GM21390 (cell line): Measurements from ENCODE around the gene VILL.
"Not testable (repeated sequence)": the region's sequence is repeated elsewhere in the genome, so short reads cannot be mapped to it uniquely, and the experiment has no call there.

ENCODE experiments used
- ATAC-seq: cut with Tn5 transposase; IDR thresholded peaks from one replicate; pipeline ENCODE4 v1.9.1; 2021; ENCODE audit not compliant: unreplicated experiment

Gene VILL

DNA sequence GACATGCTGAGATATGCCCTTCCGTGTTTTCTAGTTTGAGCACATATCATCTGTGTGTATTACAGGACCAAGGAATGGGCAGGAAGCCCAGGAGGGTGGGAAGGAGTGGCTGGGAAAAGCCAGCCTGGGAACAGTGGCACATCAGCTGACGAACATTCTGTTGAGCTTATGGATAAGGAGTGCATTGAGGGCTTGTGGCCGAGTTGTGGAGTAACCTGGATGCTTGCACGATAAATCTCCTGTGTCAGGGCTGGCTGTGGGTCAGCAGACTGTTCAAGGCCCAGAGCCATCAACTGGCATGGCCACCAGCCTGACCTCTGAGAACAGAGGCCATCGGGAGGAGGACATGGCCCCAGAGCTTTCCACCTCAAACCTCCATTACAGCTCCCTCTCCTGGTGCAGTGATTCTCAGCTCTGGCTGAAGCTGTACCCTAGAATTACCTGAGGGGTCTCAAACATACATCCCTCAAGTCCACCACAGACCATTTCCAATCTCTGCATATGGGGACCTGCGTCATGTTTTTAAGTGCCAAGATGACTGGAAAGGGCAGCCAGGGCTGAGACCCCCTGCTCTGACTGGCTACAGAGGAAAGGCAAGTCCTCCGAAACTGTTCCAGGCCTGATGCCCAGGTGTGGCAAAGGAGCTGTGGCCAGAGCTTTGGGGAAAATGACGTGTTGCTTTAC is 4.8 kb upstream of the VILL start:
- ATAC-seq: no peak

DNA sequence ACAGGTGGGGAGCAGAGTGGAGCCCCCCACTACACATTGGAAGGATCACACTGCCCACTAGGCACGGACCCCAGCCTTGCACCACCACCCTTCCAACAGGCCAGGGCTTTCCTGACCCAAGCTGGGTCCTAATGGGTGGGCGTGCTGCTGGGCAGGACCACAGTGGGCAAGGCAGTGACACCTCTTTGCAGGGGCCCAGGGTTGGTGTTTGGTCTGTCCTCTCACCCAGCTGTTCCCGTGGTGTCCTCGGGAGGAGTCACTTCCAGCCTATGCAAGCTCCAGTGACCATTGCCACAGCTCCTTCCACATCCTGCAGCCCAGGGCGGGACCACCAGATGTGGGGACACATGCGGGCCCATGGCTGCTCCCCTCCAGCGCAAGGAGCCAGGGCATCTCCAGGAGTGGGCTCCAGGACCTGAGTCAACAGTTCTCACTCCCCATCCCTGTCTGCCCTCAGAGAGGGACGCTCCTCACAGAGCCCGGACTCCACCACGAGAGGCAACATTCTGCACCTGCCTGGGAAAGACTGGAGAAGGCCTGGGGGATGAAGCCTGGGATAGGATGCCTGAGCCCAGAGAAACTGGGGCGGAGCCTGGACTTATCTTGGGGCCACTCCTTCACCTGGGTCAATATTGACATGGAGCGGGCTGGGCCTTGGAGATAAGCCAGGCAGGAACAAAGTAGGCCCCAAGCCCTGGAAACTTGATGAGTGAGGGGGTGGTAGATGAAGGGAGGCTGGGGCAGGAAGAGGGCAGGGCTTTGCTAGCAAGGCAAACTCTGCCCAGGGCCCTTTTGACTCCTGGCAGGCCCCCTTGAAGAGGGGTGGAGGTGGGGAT is 3.9 kb upstream of the VILL start:
- no peak for ATAC-seq

DNA sequence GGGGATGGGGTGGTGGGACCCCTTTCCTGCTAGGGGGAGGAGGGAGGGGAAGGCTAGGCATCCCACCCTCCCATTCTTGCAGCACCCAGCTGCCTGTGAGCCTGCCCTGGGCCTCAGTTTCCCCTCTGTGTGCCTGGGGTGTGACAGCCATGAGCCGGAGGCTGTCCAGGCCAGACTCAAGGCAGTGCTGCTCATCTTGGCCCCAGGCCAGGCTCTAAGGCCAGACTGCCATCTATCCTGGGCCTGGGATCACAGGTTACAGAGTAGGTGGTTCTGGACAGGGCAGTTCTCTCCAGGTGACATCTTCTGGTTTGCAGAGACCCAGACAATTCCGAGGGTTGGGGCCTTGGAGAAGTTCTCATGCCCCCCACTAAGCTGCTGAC is 3.3 kb upstream of the VILL start:
- no peak for ATAC-seq

DNA sequence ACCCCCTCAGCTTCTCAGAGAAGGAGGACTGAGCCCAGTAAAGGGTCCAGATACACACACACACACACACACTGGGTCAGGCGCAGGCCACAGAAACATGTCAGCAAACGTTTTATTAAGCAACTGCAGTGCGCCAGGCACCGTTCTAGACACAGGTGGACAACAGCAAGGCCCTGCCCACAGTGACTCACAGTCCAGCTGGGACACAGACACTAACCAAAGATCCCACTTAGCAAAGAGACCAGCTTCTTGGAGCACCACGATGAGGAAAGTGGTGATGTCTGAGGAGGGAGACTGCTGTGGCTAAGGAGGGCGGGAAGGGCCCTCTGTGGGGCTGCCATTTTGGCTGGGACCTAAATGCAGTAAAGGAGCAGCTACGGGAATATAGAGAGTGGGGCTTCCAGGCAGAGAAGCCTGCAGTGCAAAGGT is 2.8 kb upstream of the VILL start:
- ATAC-seq: no peak

DNA sequence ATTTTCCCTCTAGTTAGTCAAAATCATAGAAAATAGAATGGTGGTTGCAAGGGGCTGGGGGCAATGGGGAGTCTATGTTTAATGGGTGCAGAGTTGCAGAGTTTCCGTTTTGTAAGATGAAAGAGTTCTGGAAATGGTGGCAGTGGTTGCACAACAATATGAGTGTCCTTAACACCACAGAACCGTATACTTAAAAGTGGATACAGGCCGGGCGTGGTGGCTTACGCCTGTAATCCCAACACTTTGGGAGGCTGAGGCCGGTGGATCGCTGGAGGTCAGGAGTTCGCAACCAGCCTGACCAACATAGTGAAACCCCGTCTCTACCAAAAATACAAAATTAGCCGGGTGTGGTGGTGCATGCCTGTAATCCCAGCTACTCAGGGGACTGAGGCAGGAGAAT is 2.2 kb upstream of the VILL start:
- not testable (repeated sequence) for ATAC-seq

DNA sequence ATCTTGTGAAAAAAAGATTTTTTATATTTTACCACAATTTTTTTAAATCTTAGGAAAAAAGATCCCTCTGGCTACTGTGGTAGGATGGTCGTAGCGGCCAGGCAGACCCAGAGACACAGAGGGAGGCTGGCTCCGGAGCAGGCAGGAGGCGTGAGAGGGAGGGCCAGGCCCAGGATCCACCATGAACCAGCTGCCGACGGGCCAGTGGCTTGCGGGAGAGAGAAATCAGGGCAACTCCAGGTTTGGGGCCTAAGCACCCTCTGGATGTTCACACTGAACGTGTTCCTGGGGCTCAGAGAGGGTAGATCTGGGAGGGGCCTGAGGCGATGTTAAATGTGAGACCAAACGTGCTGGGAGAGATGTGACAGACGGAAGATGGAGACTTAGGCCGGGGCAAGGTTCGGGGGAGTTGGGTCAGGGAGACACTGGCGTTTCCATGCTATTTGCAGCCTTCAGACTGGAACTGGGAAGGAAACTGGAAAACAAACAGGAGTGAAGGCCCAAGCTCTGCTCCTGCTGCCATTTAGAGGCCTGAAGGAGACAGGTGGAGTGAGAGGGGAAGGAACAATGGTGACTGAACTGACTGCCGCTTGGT is 1.6 kb upstream of the VILL start:
- ATAC-seq: no peak

DNA sequence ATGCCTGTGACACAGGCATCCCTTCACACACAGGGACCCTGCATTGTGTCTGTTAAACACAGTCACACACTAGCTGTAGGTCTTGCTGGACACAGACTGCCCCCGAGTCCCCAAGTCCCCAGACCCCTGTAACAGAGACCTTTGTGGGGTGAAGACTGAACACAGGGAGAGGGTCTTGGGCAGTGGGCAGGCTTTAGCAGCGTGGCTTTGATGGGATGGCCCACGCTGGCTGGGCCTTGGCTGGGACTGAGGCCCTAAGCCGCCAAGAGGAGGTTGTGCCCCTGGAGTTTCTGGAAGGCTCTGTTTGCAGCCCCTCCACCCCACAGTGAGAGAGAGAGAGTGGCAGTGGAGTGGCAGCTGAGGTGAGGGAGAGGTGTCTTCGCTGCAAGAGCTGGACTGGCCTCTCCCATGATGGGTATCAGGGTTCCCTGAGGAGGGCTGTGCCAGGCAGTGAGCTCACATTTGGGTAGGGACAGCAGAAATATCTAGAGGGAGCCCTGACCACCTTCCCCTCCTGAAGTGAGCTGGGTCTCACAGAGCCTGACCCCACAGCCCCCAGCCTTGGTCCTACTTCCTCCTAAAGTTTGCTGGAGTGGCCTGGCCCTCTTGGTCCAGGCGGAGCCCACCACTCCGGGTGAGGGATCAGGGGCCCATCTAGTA is 635 bp upstream of the VILL start:
- no peak for ATAC-seq

DNA sequence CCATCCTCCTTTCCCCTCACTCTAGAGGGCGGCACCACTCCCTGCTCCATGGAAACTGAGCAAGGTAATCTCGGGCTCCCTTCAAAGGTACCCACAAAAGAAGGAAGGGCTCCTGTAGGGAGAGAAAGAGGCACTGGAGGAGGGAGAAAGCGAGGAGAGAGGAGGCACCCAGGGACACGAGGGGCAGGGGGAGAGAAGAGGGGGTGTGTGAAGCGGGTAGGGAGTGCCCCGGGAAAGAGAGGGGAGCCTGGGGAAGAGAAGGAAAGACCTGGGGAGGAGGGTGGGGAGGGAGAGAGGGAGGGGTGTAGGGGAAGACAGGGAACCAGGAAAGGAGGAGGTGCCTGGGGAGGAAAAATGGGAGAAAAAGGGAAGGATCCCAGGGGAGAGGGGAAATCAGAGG is 523 bp downstream of the VILL start:
- no peak for ATAC-seq

DNA sequence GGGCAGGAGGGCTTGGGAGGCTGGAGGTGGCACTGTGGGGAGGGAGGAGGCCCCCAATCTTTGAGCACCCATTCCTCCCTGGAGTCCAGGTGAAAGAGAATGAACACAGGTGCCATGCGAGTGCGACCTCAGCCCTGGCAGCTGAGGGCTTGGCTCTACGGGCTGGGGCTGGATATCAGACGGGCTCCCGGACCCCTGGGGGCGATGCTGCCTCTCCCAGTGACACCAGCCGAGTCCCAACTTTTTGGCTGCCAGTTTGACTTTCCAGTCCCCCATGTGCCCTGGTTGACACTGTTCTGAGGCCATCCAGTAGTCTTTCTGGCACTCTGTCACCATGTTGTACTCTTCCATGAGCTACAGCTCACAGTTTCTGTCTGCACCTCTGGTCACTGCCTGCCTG is 1.2 kb downstream of the VILL start:
- ATAC-seq: no peak

DNA sequence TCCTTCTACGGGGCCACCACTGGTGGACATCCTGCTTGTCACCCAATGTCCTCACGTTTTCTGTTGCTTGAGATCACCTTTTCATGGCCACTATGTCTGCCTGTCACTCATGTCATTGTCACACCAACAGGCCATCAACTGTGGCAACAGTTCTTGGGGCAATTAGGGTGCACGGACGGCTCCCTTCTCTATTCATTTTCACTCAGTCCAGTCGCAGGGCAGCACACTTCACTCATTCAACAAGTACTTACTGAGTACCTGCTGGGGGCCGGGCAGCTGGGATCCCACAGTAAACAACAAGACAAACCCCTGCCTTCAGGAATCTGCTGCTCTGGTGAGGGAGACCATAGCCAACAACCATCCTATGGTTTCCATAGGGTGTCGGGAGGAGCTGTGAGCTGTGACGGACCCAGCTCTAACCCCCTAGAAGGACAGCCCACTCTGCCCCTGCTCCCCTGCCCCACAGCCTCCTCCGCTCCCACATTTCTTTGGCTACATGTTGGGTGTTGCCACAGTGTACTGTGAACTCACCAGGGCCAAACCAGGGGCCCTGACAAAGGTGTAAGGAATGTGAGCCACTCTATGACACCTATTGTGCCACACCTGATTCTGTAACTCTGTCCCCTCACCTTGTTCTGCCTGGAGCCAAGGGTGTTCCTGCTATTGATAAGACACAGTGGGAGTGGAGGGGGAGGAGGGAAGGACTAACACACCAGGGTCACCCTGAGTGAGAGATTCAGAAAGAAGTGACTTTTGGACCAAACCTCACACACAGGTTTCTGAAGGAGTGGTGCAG is 1.9 kb downstream of the VILL start:
- no peak for ATAC-seq

DNA sequence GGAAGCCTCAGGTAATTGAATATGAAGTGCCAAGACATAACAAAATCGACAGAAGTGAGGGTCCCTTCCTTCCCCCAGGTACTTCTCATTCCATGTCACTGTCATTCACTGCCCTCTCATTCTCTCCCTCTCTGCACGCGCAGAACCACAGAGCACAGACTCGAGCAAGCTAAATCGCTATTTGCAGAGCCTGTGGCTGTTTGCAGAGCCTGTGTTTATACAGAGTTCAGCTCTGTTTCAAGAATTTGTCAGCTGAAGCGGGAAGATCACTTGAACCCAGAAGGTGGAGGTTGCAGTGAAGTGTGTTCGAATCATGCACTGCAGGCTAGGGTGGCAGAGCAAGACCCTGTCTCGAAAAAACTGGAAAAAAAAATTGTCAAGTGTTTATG is 2.5 kb downstream of the VILL start:
- ATAC-seq: no peak

DNA sequence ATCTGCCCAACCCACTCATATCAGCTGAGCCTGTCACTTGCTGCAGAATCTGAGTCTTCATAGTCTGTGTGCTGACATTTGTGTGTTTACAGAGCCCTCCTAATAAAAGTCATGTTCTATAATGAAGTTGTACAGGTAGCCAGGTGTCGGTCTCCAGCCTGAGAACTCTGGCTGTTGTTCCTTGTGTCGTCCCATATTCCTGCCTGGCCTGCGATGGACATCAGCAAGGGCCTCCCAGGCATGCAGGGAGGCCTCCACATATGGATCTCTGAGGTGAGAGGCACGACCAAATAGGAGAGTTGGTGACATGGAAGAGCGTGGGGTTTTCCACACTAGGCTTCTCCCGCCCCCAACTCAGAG is 2.9 kb downstream of the VILL start:
- ATAC-seq: no peak

DNA sequence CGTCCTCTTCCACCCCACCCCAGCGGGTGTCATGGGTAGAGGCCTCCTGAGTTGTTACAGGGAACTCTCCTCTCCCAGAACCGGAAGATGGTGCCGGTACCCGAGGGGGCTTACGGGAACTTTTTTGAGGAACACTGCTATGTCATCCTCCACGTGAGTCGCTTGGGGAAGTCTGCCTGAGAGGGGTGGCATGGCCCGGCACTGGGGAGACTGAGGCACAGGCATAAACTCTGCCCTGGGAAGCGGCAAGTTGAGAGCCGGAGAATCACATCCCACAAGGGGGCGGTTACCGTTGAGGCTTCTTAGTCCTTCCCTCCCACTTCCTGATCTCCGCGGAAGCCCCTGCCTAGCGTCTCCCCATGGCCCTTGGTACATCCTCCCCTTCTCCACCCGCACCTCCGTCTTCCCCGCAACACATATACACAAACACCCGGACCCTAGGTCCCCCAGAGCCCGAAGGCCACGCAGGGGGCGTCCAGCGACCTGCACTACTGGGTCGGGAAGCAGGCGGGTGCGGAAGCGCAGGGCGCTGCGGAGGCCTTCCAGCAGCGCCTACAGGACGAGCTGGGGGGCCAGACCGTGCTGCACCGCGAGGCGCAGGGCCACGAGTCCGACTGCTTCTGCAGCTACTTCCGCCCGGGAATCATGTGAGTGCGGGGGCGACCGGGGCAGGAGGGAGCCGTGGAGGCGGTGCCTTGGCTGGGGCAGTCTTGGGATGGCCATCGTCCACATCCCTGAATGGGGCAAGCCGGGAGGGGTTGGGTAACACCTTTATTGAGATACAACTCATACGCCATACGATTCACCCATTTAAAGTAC is 3.4 kb downstream of the VILL start:
- peak; percentile 66 for ATAC-seq

DNA sequence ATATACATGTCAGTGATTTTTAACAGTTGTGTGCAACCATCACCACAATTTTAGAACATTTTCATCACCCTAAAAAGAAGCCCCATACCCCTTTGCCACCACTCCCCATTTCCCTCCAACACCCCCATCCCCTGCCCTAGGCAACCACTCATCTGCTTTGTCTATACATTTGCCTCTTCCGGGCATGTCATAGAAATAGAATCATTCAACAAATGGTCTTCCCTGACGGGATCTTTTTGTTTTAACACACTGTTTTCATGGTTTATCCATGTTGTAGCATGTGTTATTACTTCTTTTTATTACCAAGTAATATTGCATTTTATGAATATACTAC is 4.0 kb downstream of the VILL start:
- no peak for ATAC-seq

DNA sequence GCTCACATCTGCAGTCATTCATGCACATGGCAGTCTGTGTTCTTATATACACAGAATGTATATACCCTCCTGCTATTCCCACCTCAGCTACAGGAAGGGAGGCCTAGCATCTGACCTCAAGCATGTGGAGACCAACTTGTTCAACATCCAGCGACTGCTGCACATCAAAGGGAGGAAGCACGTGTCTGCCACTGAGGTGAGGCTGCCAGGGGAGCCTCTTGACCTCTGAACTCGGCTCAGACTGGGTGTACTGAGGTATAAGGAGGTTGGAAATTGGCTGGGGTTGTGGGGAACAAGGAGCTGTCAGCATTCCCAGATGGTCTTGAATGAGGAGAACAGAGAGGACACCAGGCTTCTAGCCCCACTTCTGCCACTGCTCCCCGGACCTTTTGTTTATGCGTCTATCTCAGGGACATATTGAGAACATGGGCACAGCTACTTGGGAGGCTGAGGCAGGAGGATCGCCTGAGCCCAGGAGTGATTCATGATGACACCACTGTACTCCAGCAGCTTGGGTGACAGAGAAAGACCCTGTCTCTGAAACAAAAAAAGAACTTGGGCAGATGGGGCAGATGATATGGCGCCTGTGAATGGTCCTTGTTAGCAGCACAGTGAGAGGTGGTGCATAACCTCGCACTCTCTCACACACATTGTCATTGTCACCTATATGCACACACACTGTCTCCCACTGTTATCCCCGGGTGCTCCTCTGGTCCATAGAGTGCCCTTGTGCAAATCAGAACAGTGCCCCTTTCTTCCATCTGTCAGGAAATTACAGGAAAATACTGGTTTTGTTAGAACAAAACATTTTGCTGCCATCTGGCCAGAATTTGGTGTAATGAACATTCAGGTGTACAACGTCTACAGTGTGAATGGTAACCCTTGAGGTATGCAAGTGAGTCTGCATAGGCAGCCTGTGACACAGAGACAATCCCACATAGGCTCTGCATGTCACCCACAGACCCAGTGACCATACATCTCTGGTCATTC is 5.4 kb downstream of the VILL start:
- no peak for ATAC-seq

DNA sequence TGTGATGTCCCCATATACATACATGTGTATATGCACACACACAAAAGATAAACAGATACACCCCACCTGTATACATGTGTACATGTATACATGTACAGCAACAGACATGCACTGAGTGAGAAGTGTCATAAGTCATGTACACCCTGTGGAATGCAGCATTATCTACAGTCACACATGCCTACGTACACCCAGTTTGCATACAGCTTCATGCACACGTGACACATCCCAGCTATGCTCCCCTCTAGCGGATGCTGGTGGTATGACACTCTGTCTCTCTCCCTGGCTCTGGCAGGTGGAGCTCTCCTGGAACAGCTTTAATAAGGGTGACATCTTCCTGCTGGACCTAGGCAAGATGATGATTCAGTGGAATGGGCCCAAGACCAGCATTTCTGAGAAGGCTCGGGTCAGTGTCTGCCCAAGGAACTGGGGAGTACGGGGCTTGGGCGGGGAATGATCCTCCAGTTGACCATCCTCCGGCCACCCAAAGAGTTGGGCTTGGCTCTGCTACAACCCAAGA is 6.3 kb downstream of the VILL start:
- peak; percentile 46 for ATAC-seq

DNA sequence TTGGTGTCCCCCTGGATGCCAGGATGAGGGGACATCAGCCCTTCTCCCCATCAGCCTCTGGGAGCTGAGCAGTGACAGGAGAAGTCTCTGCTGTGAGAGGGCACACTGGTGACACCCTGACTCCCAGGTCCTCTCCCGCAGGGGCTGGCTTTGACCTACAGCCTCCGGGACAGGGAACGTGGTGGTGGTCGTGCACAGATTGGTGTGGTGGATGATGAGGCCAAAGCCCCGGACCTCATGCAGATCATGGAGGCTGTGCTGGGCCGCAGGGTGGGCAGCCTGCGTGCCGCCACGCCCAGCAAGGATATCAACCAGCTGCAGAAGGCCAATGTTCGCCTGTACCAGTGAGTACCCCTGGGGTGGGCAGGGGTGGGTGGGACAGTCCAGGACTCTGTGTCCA is 6.8 kb downstream of the VILL start:
- no peak for ATAC-seq

DNA sequence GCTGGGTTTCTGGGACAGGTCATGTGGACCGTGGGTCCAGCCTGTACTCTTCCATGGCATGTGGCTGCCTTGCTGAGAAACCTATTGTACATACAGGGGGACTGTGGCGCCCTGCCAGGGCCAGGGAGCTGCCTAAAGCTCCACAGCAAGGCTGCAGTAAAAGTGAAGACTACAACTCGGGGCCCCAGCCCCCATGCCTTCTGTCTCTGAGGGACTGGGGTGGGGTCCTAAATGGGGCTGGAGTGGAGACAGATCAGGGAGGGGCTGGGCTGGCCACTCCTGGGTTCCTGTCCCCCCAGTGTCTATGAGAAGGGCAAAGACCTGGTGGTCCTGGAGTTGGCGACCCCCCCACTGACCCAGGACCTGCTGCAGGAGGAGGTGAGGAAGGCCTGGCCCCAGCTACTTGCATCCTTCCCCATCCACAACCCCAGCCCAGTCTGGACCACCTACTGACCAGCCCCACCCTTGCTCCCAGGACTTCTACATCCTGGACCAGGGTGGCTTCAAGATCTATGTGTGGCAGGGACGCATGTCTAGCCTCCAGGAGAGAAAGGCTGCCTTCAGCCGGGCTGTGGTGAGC is 7.3 kb downstream of the VILL start:
- no peak for ATAC-seq

DNA sequence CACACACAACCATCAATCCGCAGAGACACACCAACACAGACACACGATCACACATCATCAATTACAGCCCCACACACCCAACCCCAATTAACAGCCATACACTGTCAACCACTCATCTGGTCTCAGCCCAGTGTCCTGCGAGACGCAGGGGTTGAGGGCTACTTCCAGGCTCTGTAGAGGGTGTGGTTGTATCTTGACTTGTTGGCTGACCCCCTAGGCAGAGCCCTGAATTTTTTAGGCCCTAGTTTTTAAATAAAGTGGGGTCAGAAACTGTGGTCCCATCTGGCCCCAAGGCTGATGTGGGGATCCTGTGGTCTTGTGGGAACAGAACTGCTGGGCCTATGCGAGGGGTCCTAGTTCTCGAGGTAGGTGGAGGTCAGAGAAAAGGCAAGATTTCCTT is 9.2 kb downstream of the VILL start:
- no peak for ATAC-seq
